PC-9 (cell line): Measurements from ENCODE around the gene PRKG2. TPM values are rescaled to one million over a fixed set of nuclear protein-coding genes. Genes with fewer than 3 reads are reported as not detected.

Experiments
- BruUV-seq: library from RNA; stranded (reverse); fragments of 400-500 nt; replicated peaks from 2 replicates; lab custom pipeline; 2021; lab: Mats Ljungman, UMichigan
- CTCF ChIA-PET: fragments of 300-600 bp; sonication (Branson Sonifier 250); formaldehyde crosslinking; loops from one replicate; lab custom pipeline; 2022; ENCODE audit warnings: antibody characterized with exemption; lab: Charles Lee
- POLR2A ChIA-PET: fragments of 300-600 bp; sonication (Branson Sonifier 250); formaldehyde crosslinking; loops from one replicate; lab custom pipeline; 2022; ENCODE audit warnings: antibody characterized with exemption; ENCODE audit not compliant: unreplicated experiment; lab: Charles Lee
- DNase-seq, 2 experiments: peaks; one replicate each; pipeline versions ENCODE4 v3.0.0 to v3.0.0-alpha.2; 2015 to 2022; ENCODE audit warnings: mixed read lengths in 1 of 2
- H2AFZ ChIP-seq: fragments of 200-600 bp; sonication (generic); 2 replicates; pipeline ENCODE4 v1.8.1; 2017; ENCODE audit warnings: antibody characterized with exemption
- H3F3A ChIP-seq: fragments of 200-600 bp; sonication (generic); 2 replicates; pipeline ENCODE4 v1.8.1; 2017; ENCODE audit warnings: antibody characterized with exemption, mild to moderate bottlenecking, low read depth; ENCODE audit not compliant: insufficient read depth
- H3K27ac ChIP-seq: fragments of 200-600 bp; sonication (generic); 2 replicates; pipeline ENCODE4 v1.6.1; 2016; ENCODE audit warnings: mixed run types
- H3K27me3 ChIP-seq: fragments of 200-600 bp; sonication (generic); 2 replicates; pipeline ENCODE4 v1.6.1; 2016; ENCODE audit warnings: low read depth, mixed run types; ENCODE audit not compliant: insufficient read depth
- H3K36me3 ChIP-seq: fragments of 200-600 bp; sonication (generic); 2 replicates; pipeline ENCODE4 v1.6.1; 2016; ENCODE audit warnings: low read depth, mixed run types
- H3K4me1 ChIP-seq: fragments of 200-600 bp; sonication (generic); replicated peaks from 2 replicates; pipeline ENCODE4 v1.6.1; 2016; ENCODE audit warnings: mixed run types; ENCODE audit not compliant: insufficient read depth
- H3K4me2 ChIP-seq: fragments of 200-600 bp; sonication (generic); 2 replicates; pipeline ENCODE4 v1.6.1; 2017; ENCODE audit warnings: mixed run types
- H3K4me3 ChIP-seq: fragments of 200-600 bp; sonication (generic); 2 replicates; pipeline ENCODE4 v1.6.1; 2016; ENCODE audit warnings: mixed run types
- H3K79me2 ChIP-seq: fragments of 200-600 bp; sonication (generic); 2 replicates; pipeline ENCODE4 v1.6.1; 2017; ENCODE audit warnings: low read depth, mixed run types
- H3K9me2 ChIP-seq: fragments of 200-600 bp; sonication (generic); 2 replicates; pipeline ENCODE4 v1.8.1; 2017; ENCODE audit warnings: mild to moderate bottlenecking; ENCODE audit not compliant: insufficient read depth
- H3K9me3 ChIP-seq: fragments of 200-600 bp; sonication (generic); 2 replicates; pipeline ENCODE4 v1.8.1; 2016; ENCODE audit warnings: low read depth; ENCODE audit not compliant: insufficient read depth
- H4K20me1 ChIP-seq: fragments of 200-600 bp; sonication (generic); 2 replicates; pipeline ENCODE4 v1.8.1; 2017; ENCODE audit not compliant: insufficient read depth
- EZH2 ChIP-seq: fragments of 200-600 bp; sonication (generic); IDR thresholded peaks from 2 replicates; pipeline ENCODE4 v1.8.0; 2017; ENCODE audit warnings: antibody characterized with exemption, low read depth
- intact Hi-C: fragments of 100-400 bp; cut with micrococcal nuclease; formaldehyde crosslinking; loops from one replicate; pipeline ENCODE4 v1.10.0; 2022; ENCODE audit not compliant: unreplicated experiment
- total RNA-seq: library from RNA; stranded (reverse); gene quantifications from 2 replicates; pipeline ENCODE4 v1.2.3, GENCODE V29; 2021
- TF ChIP-seq, protein P1 (sequence below): fragments of 200-600 bp; sonication (generic); conservative IDR thresholded peaks from 2 replicates; pipeline ENCODE4 v1.6.1; 2017; ENCODE audit warnings: mixed run types, antibody characterized with exemption, mild to moderate bottlenecking, moderate library complexity

The PRKG2 gene
- total RNA-seq, 1 experiment from 2014 or later = not detected

DNA sequence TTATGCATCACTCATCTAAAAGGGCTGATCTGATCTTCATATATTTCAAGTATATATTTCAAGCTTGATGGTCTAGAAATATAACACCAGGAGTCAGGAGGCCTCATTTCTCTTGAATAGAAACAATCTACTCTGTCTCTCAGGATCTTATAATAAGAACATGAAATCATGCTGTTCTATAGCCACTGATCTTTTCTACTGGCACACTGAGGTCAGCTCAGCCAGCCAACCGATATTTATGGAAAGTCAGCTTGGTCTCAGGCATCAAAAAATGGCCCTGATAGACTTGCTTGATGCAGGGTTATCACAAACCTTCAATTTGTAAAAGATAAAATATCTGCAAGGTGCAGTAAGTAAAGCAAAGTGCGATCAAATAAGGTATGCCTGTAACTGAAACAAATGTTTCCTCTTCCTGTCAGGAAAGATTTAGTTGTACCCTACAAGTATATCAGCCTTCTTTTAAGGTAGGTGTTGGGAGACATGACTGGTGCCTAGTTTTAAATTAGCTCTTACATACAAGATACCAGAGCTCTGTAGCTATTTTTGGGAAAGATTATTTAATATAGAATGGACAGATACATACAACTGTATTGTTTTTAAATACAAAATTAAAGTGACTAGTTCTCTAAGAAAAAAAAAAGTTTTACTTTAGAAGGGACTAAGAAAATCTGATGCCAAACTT lies 121.2 kb downstream of the PRKG2 start:
- POLR2A ChIA-PET = no interaction called here
- Histone ChIP-seq H3K79me2 (no peaks in the 10 kb centered on the region), H3K9me2 (no peaks in the 10 kb centered on the region), H4K20me1 (no peaks in the 10 kb centered on the region), H3K27ac (no peak overlapping the region), H3K4me3 (no peak overlapping the region), H2AFZ (no peak overlapping the region), H3K36me3 (no peaks in the 10 kb centered on the region), H3K4me1 (no peaks in the 10 kb centered on the region), H3K4me2 (no peak overlapping the region), H3K9me3 (no peaks in the 10 kb centered on the region), H3K27me3 (no peaks in the 10 kb centered on the region), H3F3A (no peaks in the 10 kb centered on the region)
- intact Hi-C loops = no loop called here
- TF ChIP-seq, protein P1, sequence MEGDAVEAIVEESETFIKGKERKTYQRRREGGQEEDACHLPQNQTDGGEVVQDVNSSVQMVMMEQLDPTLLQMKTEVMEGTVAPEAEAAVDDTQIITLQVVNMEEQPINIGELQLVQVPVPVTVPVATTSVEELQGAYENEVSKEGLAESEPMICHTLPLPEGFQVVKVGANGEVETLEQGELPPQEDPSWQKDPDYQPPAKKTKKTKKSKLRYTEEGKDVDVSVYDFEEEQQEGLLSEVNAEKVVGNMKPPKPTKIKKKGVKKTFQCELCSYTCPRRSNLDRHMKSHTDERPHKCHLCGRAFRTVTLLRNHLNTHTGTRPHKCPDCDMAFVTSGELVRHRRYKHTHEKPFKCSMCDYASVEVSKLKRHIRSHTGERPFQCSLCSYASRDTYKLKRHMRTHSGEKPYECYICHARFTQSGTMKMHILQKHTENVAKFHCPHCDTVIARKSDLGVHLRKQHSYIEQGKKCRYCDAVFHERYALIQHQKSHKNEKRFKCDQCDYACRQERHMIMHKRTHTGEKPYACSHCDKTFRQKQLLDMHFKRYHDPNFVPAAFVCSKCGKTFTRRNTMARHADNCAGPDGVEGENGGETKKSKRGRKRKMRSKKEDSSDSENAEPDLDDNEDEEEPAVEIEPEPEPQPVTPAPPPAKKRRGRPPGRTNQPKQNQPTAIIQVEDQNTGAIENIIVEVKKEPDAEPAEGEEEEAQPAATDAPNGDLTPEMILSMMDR = no peak
- TF ChIP-seq EZH2 = no peak
- CTCF ChIA-PET = no interaction called here
- no peak for DNase-seq
- no TSS peak for BruUV-seq

DNA sequence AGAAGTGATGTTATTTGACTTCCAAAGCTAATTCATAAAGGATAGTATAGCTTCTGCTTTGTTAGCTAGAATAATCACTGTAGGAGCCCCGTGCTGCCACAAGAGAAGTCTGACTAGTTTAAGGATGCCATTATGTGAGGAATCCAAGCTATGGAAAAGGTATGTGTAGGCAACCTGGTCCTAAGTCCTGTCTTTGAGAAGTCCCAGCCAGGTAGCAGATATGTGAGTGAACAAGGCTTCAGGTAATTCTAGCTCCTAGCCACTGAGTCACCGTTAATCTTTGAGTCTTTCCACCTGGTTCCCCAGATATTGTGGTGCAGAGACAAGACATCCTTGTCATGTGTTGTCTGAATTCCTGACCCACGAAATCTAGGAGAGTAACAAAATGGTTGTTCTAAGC lies 129.0 kb downstream of the PRKG2 start:
- Histone ChIP-seq H4K20me1 (no peaks in the 10 kb centered on the region), H3K27me3 (no peaks in the 10 kb centered on the region), H3K79me2 (no peaks in the 10 kb centered on the region), H3K27ac (no peak overlapping the region), H3F3A (no peaks in the 10 kb centered on the region), H3K4me1 (no peaks in the 10 kb centered on the region), H3K9me2 (no peaks in the 10 kb centered on the region), H3K36me3 (no peaks in the 10 kb centered on the region), H3K4me3 (no peak overlapping the region), H2AFZ (no peak overlapping the region), H3K4me2 (no peak overlapping the region), H3K9me3 (no peaks in the 10 kb centered on the region)
- intact Hi-C loops = no loop called here
- POLR2A ChIA-PET = no interaction called here
- no TSS peak for BruUV-seq
- CTCF ChIA-PET = no interaction called here
- DNase-seq = no peak
- no peak for TF ChIP-seq EZH2
- TF ChIP-seq, protein P1 = no peak

DNA sequence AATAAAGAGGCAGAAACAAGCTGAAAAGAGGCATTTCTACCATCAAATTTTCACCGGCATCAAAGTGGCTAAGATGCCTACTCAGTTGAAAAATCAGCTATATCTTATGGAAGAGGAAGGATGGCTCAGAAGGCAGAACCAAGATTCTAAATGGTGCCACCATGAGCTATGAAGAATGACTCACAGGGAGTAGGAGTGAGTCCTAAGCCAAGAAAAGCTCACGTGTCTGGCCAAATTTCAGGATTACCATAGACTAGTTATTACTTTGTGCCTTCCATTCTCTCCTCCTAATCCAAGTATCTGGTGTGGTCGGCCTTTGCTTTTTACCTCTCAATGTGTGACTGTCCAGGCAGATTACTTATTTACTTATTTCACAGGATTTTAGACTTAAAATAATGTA lies 129.7 kb downstream of the PRKG2 start:
- Histone ChIP-seq H3K79me2 (no peaks in the 10 kb centered on the region), H3K9me3 (no peaks in the 10 kb centered on the region), H3K36me3 (no peaks in the 10 kb centered on the region), H3K27ac (no peak overlapping the region), H3K9me2 (no peaks in the 10 kb centered on the region), H3K4me3 (no peak overlapping the region), H4K20me1 (no peaks in the 10 kb centered on the region), H3K4me1 (no peaks in the 10 kb centered on the region), H2AFZ (no peak overlapping the region), H3K4me2 (no peak overlapping the region), H3K27me3 (no peaks in the 10 kb centered on the region), H3F3A (no peaks in the 10 kb centered on the region)
- BruUV-seq = no TSS peak
- TF ChIP-seq, protein P1 = no peak
- no peak for TF ChIP-seq EZH2
- no peak for DNase-seq
- ChIA-PET CTCF (no interaction called here), POLR2A (no interaction called here)
- intact Hi-C loops = no loop called here
